Tibial nerve (tissue), 4 donors: ENCODE results near the gene FAM184A. TPM values are rescaled to one million over a fixed set of nuclear protein-coding genes. Genes with fewer than 3 reads are reported as not detected.

Experiments used
- DNase-seq, 2 donors: peaks; one replicate each; pipeline ENCODE4 v3.0.0-alpha.2; 2019; ENCODE audit warnings: low spot score in 2 of 2
- H3K27ac ChIP-seq, 4 donors: fragments of 200-600 bp; sonication (generic) in 3 of 4; one replicate each; pipeline ENCODE4 v1.5.1; 2017 to 2019; ENCODE audit warnings: mild to moderate bottlenecking in 1 of 4
- H3K27me3 ChIP-seq, 2 donors: fragments of 200-600 bp; sonication (generic) in 1 of 2; one replicate each; pipeline versions ENCODE4 v1.5.1 to v1.6.0; 2017 to 2019
- H3K36me3 ChIP-seq, 3 donors: fragments of 200-600 bp; sonication (generic); one replicate each; pipeline ENCODE4 v1.5.1; 2018 to 2019
- H3K4me1 ChIP-seq, 4 donors: fragments of 200-600 bp; sonication (generic) in 3 of 4; one replicate each; pipeline ENCODE4 v1.5.1; 2017 to 2019
- H3K4me3 ChIP-seq, 4 donors: fragments of 200-600 bp; sonication (generic) in 3 of 4; one replicate each; pipeline ENCODE4 v1.5.1; 2017 to 2019; ENCODE audit warnings: mild to moderate bottlenecking in 1 of 4, moderate library complexity in 1 of 4
- H3K9me3 ChIP-seq, 4 donors: fragments of 200-600 bp; sonication (generic) in 3 of 4; one replicate each; pipeline ENCODE4 v1.5.1; 2017 to 2019
- EP300 ChIP-seq, 2 donors: sonication (generic); formaldehyde crosslinking; IDR thresholded peaks; one replicate each; pipeline ENCODE4 v1.6.1; 2017; ENCODE audit warnings: antibody characterized with exemption in 2 of 2, mild to moderate bottlenecking in 1 of 2
- POLR2A ChIP-seq, 2 donors: fragments of 450-650 bp; IDR thresholded peaks; one replicate each; pipeline ENCODE4 v1.6.1; 2017; ENCODE audit warnings: antibody characterized with exemption in 2 of 2, mild to moderate bottlenecking in 2 of 2, moderate library complexity in 2 of 2
- WGBS, 2 donors: methylation state at CpG; one replicate each; pipeline ENCODE4 v1.1.5; 2018; 5-methylcytosine and 5-hydroxymethylcytosine counted together
- total RNA-seq, 4 donors: library from RNA; depleted of rRNA; stranded (reverse); fragments of >200 nt; gene quantifications; one replicate each; pipeline ENCODE4 v1.1.0, GENCODE V29; 2016
- TF ChIP-seq, protein P1 (sequence below), 5 experiments: fragments of 200-600 bp in 3 of 5; fragments of 450-650 bp in 2 of 5; sonication (generic) in 3 of 5; IDR thresholded peaks; one replicate each; pipeline ENCODE4 v1.5.1; 2016 to 2019; ENCODE audit warnings: antibody characterized with exemption in 5 of 5, mild to moderate bottlenecking in 3 of 5, moderate library complexity in 2 of 5

The FAM184A gene
- total RNA-seq, 4 donors from 2014 or later = 3.6 to 11.2 (median 8.3) TPM

GRCh38 chr6:119065955-119066354, 12.5 kb downstream of the FAM184A start:
- WGBS, 2 donors = 59 to 63% methylated on average over 2 of the region's 2 CpGs
- Histone ChIP-seq H3K4me3 (no peak overlapping the region), H3K4me1 (no peaks in the 10 kb centered on the region), H3K27me3 (no peaks in the 10 kb centered on the region), H3K36me3 (no peaks in the 10 kb centered on the region), H3K27ac (peak overlapping the region in 1 of 4 donors; percentile 27), H3K9me3 (no peaks in the 10 kb centered on the region)
- TF ChIP-seq POLR2A (IDR thresholded peaks at IDR 0.05) = no peak
- peak in 1 of 2 donors; percentile 43 for TF ChIP-seq EP300 (IDR thresholded peaks at IDR 0.05)
- TF ChIP-seq, protein P1, sequence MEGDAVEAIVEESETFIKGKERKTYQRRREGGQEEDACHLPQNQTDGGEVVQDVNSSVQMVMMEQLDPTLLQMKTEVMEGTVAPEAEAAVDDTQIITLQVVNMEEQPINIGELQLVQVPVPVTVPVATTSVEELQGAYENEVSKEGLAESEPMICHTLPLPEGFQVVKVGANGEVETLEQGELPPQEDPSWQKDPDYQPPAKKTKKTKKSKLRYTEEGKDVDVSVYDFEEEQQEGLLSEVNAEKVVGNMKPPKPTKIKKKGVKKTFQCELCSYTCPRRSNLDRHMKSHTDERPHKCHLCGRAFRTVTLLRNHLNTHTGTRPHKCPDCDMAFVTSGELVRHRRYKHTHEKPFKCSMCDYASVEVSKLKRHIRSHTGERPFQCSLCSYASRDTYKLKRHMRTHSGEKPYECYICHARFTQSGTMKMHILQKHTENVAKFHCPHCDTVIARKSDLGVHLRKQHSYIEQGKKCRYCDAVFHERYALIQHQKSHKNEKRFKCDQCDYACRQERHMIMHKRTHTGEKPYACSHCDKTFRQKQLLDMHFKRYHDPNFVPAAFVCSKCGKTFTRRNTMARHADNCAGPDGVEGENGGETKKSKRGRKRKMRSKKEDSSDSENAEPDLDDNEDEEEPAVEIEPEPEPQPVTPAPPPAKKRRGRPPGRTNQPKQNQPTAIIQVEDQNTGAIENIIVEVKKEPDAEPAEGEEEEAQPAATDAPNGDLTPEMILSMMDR (IDR thresholded peaks at IDR 0.05) = no peak
- DNase-seq = no peak

GRCh38 chr6:119065382-119065781, 13.1 kb downstream of the FAM184A start:
- H3K4me1 ChIP-seq = no peaks in the 10 kb centered on the region
- no peak for TF ChIP-seq POLR2A (IDR thresholded peaks at IDR 0.05)
- TF ChIP-seq, protein P1 (IDR thresholded peaks at IDR 0.05) = no peak
- no peak for TF ChIP-seq EP300 (IDR thresholded peaks at IDR 0.05)
- no peak overlapping the region for H3K27ac ChIP-seq
- no peak overlapping the region for H3K4me3 ChIP-seq
- H3K27me3 ChIP-seq = no peaks in the 10 kb centered on the region
- no peak for DNase-seq
- no peaks in the 10 kb centered on the region for H3K36me3 ChIP-seq
- H3K9me3 ChIP-seq = no peaks in the 10 kb centered on the region
- 80 to 84% methylated on average over 5 of the region's 5 CpGs for whole genome bisulfite sequencing, 2 donors

GRCh38 chr6:119063491-119063890, 15.0 kb downstream of the FAM184A start:
- WGBS, 2 donors = 78 to 90% methylated on average over 5 of the region's 5 CpGs
- H3K27me3 ChIP-seq = no peaks in the 10 kb centered on the region

GRCh38 chr6:119061215-119061614, 17.2 kb downstream of the FAM184A start:
- Histone ChIP-seq H3K27ac (no peak overlapping the region), H3K36me3 (no peaks in the 10 kb centered on the region), H3K9me3 (no peaks in the 10 kb centered on the region), H3K27me3 (no peaks in the 10 kb centered on the region), H3K4me3 (no peak overlapping the region), H3K4me1 (no peaks in the 10 kb centered on the region)
- TF ChIP-seq EP300 (IDR thresholded peaks at IDR 0.05) (no peak), POLR2A (IDR thresholded peaks at IDR 0.05) (no peak)
- TF ChIP-seq, protein P1 (IDR thresholded peaks at IDR 0.05) = no peak
- WGBS, 2 donors = 90 to 92% methylated on average over 3 of the region's 3 CpGs
- DNase-seq = no peak

More at GRCh38 chr6:119063491-119063890, 15.0 kb downstream of the FAM184A start:
- Histone ChIP-seq H3K27ac (no peak overlapping the region), H3K36me3 (no peaks in the 10 kb centered on the region), H3K9me3 (no peaks in the 10 kb centered on the region), H3K4me1 (no peaks in the 10 kb centered on the region), H3K4me3 (no peak overlapping the region)
- DNase-seq = no peak
- TF ChIP-seq POLR2A (IDR thresholded peaks at IDR 0.05) = no peak

DNA sequence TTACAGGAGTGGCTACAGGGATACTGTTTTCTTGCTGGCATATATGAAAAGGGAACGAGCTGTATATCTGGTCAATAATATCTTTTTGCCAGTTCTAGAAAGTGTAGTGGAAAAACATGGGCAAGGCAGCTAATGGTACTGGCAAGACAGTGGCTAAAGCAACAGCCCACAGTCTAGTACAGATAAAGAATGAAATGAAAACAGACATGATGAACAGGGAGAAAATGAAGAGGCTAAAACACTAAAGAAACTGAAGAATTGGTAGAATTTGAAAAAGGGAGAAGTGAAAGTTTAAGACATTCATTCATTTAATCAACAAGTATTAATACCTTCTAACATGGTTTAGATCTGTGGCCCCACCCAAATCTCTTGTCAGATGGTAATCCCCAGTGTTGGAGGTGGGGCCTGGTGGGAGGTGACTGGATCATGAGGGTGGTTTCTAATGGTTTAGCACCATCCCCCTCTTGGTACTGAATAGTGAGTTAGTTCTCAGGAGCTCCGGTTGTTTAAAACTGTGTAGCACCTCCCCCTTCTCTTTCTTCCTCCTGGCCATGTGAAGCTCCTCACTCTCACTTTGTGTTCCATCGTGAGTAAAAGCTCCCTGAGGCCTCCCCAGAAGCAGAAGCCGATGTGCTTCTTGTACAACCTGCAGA, 18.1 kb downstream of the FAM184A start:
- Histone ChIP-seq H3K27ac (no peak overlapping the region), H3K4me3 (no peak overlapping the region), H3K36me3 (no peaks in the 10 kb centered on the region), H3K9me3 (peaks cover 0 to 1% (median 0%) of the 10 kb centered on the region in 4 donors), H3K27me3 (no peaks in the 10 kb centered on the region), H3K4me1 (no peaks in the 10 kb centered on the region)
- WGBS, 2 donors = 77 to 78% methylated on average over 4 of the region's 4 CpGs
- DNase-seq = no peak
- TF ChIP-seq, protein P1 (IDR thresholded peaks at IDR 0.05) = no peak
- TF ChIP-seq POLR2A (IDR thresholded peaks at IDR 0.05) = no peak
- no peak for TF ChIP-seq EP300 (IDR thresholded peaks at IDR 0.05)
